Left lung (tissue), 10 donors: ENCODE data around the gene MRPS25. TPM values are rescaled to one million over a fixed set of nuclear protein-coding genes. Genes with fewer than 3 reads are reported as not detected.

Source experiments
- ATAC-seq: fragments of 200-7000 bp; cut with Tn5 transposase; one replicate; pipeline ENCODE4 v1.9.1; 2020; ENCODE audit warnings: moderate library complexity
- DNase-seq, 4 donors: peaks; one replicate each; pipeline ENCODE4 v3.0.0-alpha.2; 2013 to 2020
- H3K27ac ChIP-seq, 2 donors: fragments of 200-600 bp; sonication (generic) in 1 of 2; one replicate each; pipeline versions ENCODE4 v1.5.0 to v1.8.0; 2020 to 2021
- H3K27me3 ChIP-seq, 2 donors: fragments of 200-600 bp; sonication (generic) in 1 of 2; one replicate each; pipeline versions ENCODE4 v1.5.0 to v1.8.0; 2020 to 2021
- H3K36me3 ChIP-seq, 2 donors: fragments of 200-600 bp; sonication (generic) in 1 of 2; one replicate each; pipeline versions ENCODE4 v1.5.0 to v1.8.0; 2020 to 2021
- H3K4me1 ChIP-seq, 2 donors: fragments of 200-600 bp; one replicate each; pipeline ENCODE4 v1.8.0; 2021
- H3K4me3 ChIP-seq, 2 donors: fragments of 200-600 bp; sonication (generic) in 1 of 2; one replicate each; pipeline versions ENCODE4 v1.5.0 to v1.8.0; 2020 to 2021; ENCODE audit warnings: mild to moderate bottlenecking in 1 of 2
- H3K9me3 ChIP-seq, 2 donors: fragments of 200-600 bp; sonication (generic) in 1 of 2; one replicate each; pipeline versions ENCODE4 v1.5.0 to v1.8.0; 2020 to 2021
- intact Hi-C, 2 donors: fragments of 100-400 bp; cut with DNase I; formaldehyde crosslinking; loops; one replicate each; pipeline versions ENCODE4 v1.11.2 to v1.14.2; 2022
- polyA plus RNA-seq, 6 donors: library from polyadenylated mRNA; unstranded; fragments of 120-200 nt; gene quantifications; one replicate each; pipeline ENCODE4 v1.2.1, GENCODE V29; 2013; ENCODE audit not compliant: insufficient read length in 6 of 6
- total RNA-seq, 2 donors: library from RNA; stranded (reverse); fragmentation: NEBNext Ultra II Directional; extraction: Animal tissue kit (Norgen Biotek cat#: 25700); gene quantifications; one replicate each; pipeline ENCODE4 v1.2.1, GENCODE V29; 2021
- TF ChIP-seq, protein P1 (sequence below), 2 donors: fragments of 200-600 bp; sonication (generic) in 1 of 2; IDR thresholded peaks; one replicate each; pipeline versions ENCODE4 v1.5.0 to v1.8.0; 2021; ENCODE audit warnings: antibody characterized with exemption in 2 of 2
- donor health status: DM: no; HTN: yes; CAD: no.
- donor health status: DM: no; HTN: no; CAD: no.

MRPS25 gene
- total and polyA plus RNA-seq, 8 donors, result 56.0 to 78.7 (median 71.1) TPM

DNA sequence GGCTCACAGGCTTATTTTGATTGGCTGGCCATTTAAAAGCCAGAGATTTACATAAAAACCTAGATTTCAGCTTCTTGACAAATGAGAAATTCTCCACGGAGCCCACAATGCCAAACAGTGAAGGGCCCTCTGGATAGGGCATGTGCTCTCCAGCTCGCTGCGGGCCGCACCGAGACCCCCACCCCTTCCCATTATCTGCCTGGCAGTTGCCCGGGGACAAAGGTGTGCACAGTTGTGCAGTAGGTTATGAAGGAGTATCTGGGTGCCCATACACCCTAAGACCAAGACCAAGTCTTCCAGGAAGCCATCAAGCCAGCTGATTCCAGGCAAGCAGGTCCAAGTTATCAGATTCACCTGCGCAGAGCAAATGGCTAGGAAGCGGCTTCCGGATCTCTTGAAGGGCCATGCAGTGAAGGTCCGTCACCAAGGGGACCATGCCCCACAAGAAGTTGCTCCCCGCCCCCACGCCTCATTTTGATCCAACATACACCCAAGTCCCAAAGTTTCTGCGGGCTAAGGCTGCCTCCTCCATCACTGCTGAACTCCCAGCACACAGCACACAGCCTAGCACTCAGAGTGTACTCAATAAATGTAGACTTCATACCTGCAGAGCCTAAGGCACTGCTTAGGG, 1.3 kb downstream of the MRPS25 start:
- intact Hi-C loops, result no loop called here
- peaks cover 8 to 21% of the 10 kb centered on the region in 2 donors for H3K4me1 ChIP-seq
- H3K4me3 ChIP-seq, result peak overlapping the region; percentile 82 to 92
- H3K36me3 ChIP-seq, result peaks cover 0 to 7% of the 10 kb centered on the region in 2 donors
- no peak for ATAC-seq
- no peaks in the 10 kb centered on the region for H3K27me3 ChIP-seq
- no peak for DNase-seq
- H3K9me3 ChIP-seq, result no peaks in the 10 kb centered on the region
- H3K27ac ChIP-seq, result no peak overlapping the region
- TF ChIP-seq, protein P1, sequence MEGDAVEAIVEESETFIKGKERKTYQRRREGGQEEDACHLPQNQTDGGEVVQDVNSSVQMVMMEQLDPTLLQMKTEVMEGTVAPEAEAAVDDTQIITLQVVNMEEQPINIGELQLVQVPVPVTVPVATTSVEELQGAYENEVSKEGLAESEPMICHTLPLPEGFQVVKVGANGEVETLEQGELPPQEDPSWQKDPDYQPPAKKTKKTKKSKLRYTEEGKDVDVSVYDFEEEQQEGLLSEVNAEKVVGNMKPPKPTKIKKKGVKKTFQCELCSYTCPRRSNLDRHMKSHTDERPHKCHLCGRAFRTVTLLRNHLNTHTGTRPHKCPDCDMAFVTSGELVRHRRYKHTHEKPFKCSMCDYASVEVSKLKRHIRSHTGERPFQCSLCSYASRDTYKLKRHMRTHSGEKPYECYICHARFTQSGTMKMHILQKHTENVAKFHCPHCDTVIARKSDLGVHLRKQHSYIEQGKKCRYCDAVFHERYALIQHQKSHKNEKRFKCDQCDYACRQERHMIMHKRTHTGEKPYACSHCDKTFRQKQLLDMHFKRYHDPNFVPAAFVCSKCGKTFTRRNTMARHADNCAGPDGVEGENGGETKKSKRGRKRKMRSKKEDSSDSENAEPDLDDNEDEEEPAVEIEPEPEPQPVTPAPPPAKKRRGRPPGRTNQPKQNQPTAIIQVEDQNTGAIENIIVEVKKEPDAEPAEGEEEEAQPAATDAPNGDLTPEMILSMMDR (IDR thresholded peaks at IDR 0.05), result no peak

DNA sequence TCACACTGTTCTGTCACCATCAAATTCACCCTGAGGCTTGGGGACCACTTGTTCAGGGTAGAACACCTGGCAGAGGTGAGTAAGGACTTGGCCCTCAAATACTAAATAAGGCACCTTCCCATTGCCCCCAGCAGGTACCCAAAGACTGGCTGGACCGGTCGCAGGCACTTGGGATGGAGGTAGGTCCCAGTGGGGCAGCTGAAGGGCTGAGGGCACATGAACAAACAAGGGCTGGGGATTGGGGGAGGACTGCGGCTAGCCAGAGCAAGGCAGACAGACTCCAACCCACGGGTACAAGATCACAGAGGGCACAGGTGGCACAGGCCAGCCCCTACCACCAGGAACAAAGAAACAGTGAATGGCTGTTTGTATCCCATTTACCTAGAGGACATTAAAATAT, 1.9 kb downstream of the MRPS25 start:
- ATAC-seq, result peak; percentile 53
- intact Hi-C loops, result no loop called here
- Histone ChIP-seq H3K27ac (no peak overlapping the region), H3K27me3 (no peaks in the 10 kb centered on the region), H3K4me1 (peaks cover 8 to 21% of the 10 kb centered on the region in 2 donors), H3K36me3 (peaks cover 0 to 13% of the 10 kb centered on the region in 2 donors), H3K9me3 (no peaks in the 10 kb centered on the region), H3K4me3 (peak overlapping the region in 1 of 2 donors; percentile 92)
- TF ChIP-seq, protein P1 (IDR thresholded peaks at IDR 0.05), result no peak
- DNase-seq, result peak in 2 of 4 donors; percentile 48 to 73

DNA sequence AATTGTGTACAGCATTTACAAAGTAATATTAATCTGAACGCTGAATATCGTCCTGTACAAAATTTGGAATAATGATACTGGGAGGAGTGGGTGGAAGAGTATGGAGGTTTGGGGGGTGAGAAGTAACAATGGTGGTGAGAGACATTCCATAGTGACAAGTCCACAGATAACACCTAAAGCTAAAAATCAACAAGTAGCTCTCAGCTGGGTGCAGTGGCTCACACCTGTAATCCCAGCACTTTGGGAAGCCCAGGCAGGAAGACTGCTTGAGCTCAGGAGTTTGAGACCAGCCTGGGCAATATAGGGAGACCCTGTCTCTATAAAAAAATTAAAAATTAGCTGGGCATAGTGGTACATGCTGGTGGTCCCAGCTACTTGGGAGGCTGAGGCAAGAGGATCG, 5.1 kb downstream of the MRPS25 start:
- Histone ChIP-seq H3K36me3 (peaks cover 0 to 35% of the 10 kb centered on the region in 2 donors), H3K4me3 (no peak overlapping the region), H3K4me1 (peaks cover 8 to 16% of the 10 kb centered on the region in 2 donors), H3K9me3 (no peaks in the 10 kb centered on the region), H3K27ac (no peak overlapping the region), H3K27me3 (no peaks in the 10 kb centered on the region)
- no peak for ATAC-seq
- intact Hi-C loops, result no loop called here
- TF ChIP-seq, protein P1 (IDR thresholded peaks at IDR 0.05), result no peak
- DNase-seq, result no peak

DNA sequence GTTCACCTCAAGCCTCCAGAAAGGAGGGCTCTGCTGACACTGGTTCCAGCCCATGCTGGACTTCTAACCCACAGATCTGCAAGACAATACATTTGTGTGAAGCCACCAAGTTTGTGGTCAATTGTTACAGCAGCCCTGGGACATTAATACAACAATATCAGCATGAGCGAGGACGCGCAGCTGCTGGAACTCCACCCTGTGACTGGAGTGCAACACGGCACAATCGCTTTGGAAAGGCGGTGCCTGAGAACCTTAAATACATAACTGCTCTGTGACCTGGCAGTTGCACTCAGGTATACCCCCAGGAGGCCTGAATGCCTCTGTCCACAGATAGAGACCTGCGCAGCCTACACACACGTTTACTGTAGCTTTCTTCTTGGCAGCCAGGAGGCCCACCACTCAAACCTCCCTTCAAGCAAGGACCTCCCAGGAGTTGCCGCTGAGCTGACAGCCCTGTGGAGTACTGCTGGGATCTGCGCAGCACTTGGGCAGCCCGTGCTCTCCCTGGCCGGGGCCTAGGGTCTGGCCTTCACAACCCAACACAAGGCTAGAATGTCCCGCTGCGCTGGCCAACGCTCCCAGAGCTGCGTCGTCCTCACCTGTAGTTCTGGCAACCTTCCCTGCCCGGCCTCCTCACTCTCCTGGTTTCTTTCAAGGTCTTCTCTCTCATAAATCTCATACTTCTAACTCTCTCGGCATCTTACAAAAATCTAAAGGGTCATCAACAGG, 8.3 kb downstream of the MRPS25 start:
- intact Hi-C loops, result no loop called here
- DNase-seq, result no peak
- H3K27me3 ChIP-seq, result no peaks in the 10 kb centered on the region
- H3K27ac ChIP-seq, result no peak overlapping the region
- H3K9me3 ChIP-seq, result no peaks in the 10 kb centered on the region
- TF ChIP-seq, protein P1 (IDR thresholded peaks at IDR 0.05), result no peak
- no peak for ATAC-seq
- no peaks in the 10 kb centered on the region for H3K4me1 ChIP-seq
- H3K36me3 ChIP-seq, result peaks cover 0 to 55% of the 10 kb centered on the region in 2 donors
- no peak overlapping the region for H3K4me3 ChIP-seq

DNA sequence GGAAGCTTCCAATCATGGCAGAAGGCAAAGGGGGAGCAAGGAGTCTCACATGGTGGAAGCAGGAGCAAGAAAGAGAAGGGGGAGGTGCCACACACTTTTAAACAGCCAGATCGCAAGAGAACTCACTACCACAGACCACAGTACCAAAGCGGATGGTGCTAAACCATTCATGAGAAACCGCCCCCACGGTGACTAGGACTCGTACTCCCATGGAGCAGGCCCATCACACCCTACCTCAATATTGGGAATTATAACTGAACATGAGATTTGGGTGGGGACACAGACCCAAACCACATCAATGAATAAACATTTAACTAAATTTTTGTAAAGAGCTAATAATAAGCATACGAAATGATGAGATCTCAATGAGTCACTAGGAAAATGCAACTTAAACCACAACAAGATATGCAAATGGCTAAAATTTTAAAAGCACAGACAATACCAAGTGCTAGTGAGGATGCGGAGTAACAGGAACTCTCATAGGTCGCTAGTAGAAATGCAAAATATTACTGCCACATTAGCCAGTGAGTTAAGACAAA, 10.0 kb downstream of the MRPS25 start:
- no peak for DNase-seq
- ATAC-seq, result no peak
- Histone ChIP-seq H3K4me3 (no peak overlapping the region), H3K27me3 (no peaks in the 10 kb centered on the region), H3K27ac (no peak overlapping the region), H3K4me1 (no peaks in the 10 kb centered on the region), H3K36me3 (peaks cover 0 to 72% of the 10 kb centered on the region in 2 donors), H3K9me3 (no peaks in the 10 kb centered on the region)
- TF ChIP-seq, protein P1 (IDR thresholded peaks at IDR 0.05), result no peak
- intact Hi-C loops, result no loop called here
